Pancreas (tissue), 8 donors: ENCODE results near the gene ZNF793. TPM values are rescaled to one million over a fixed set of nuclear protein-coding genes. Genes with fewer than 3 reads are reported as not detected.

Source experiments
- polyA plus RNA-seq, 2 donors: library from polyadenylated mRNA; stranded (reverse); fragments of 200-250 nt; gene quantifications; one replicate each; pipeline ENCODE4 v1.2.3, GENCODE V29; 2013
- total RNA-seq, 6 donors: library from RNA; stranded (reverse); fragmentation: NEBNext Ultra II Directional in 4 of 6; extraction: Animal tissue kit (Norgen Biotek cat#: 25700) in 4 of 6; gene quantifications; one replicate each; pipeline versions ENCODE4 v1.2.1 to v1.2.4, GENCODE V29; 2021 to 2023
- donor health status: healthy with polysubstance abuse.
- donor health status: DM: no; HTN: no; CAD: no; lungs with moderate emphysema.
- donor health status: DM: no; HTN: no; CAD: no.
- donor health status: Bipolar disorder and iron deficiency.
- donor health status: DM: yes; HTN: yes; CAD: no.
- donor health status: DM: no; HTN: no; CAD: no.
- donor health status: DM: no; HTN: no; CAD: no.
- donor health status: DM: yes; HTN: yes; CAD: no.

ZNF793 gene
- total and polyA plus RNA-seq, 8 donors: 1.3 to 3.6 (median 2.0) TPM

Other genes with a start within 250 kb of the ZNF793 start
- gene ZNF527, start 135.8 kb upstream of the ZNF793 start, total RNA-seq: 1 to 10 TPM; 1.0 to 5.1 (median 2.6) TPM
- 1 to 10 TPM; 2.5 to 3.2 TPM for gene ZNF527, start 135.8 kb upstream of the ZNF793 start, polyA plus RNA-seq
- 1 to 10 TPM; 1.0 to 2.9 (median 1.7) TPM for gene ZNF569, start 39.5 kb upstream of the ZNF793 start, total RNA-seq
- 1 to 10 TPM; 1.5 to 2.2 TPM for gene ZNF569, start 39.5 kb upstream of the ZNF793 start, polyA plus RNA-seq
- 1 to 10 TPM; 1.5 to 4.1 (median 2.3) TPM for gene ZNF570, start 37.6 kb upstream of the ZNF793 start, total RNA-seq
- gene ZNF570, start 37.6 kb upstream of the ZNF793 start, polyA plus RNA-seq: 1 to 10 TPM in 1 of 2 donors, under 1 TPM in 1; 0.76 to 2.1 TPM
- gene ZNF571, start 87.9 kb downstream of the ZNF793 start, total RNA-seq: 1 to 10 TPM; 1.1 to 4.3 (median 2.1) TPM
- gene ZNF571, start 87.9 kb downstream of the ZNF793 start, polyA plus RNA-seq: 1 to 10 TPM; 1.8 to 2.8 TPM
- gene ZNF540, start 87.9 kb downstream of the ZNF793 start, total RNA-seq: 1 to 10 TPM in 5 of 6 donors, under 1 TPM in 1; 0.85 to 3.1 (median 2.2) TPM
- gene ZNF540, start 87.9 kb downstream of the ZNF793 start, polyA plus RNA-seq: 1 to 10 TPM; 3.1 to 5.5 TPM
- gene ZFP30, start 148.5 kb downstream of the ZNF793 start, total RNA-seq: 1 to 10 TPM; 2.6 to 8.2 (median 3.9) TPM
- 1 to 10 TPM; 2.9 to 3.0 TPM for gene ZFP30, start 148.5 kb downstream of the ZNF793 start, polyA plus RNA-seq
- gene ZNF607, start 212.8 kb downstream of the ZNF793 start, total RNA-seq: 1 to 10 TPM; 2.1 to 7.6 (median 3.2) TPM
- gene ZNF607, start 212.8 kb downstream of the ZNF793 start, polyA plus RNA-seq: 1 to 10 TPM; 2.3 to 4.8 TPM